H1 (cell line): Measurements from ENCODE around the gene FGF14. TPM values are rescaled to one million over a fixed set of nuclear protein-coding genes. Genes with fewer than 3 reads are reported as not detected.

Experiments used
- CTCF ChIA-PET: fragments of 300-600 bp; sonication (Branson Sonifier 250); formaldehyde crosslinking; loops from one replicate; lab custom pipeline; 2021; ENCODE audit not compliant: partially characterized antibody; lab: Charles Lee
- POLR2A ChIA-PET: fragments of 300-600 bp; sonication (Branson Sonifier 250); formaldehyde crosslinking; loops from one replicate; lab custom pipeline; 2021; ENCODE audit warnings: inconsistent platforms; ENCODE audit not compliant: partially characterized antibody; lab: Charles Lee
- DNase-seq, 2 experiments: peaks; one replicate each; pipeline versions ENCODE4 v3.0.0 to v3.0.0-alpha.2; 2010 to 2022; ENCODE audit warnings: low spot score in 2 of 2, low read depth in 1 of 2, mixed read lengths in 1 of 2
- FAIRE-seq: peaks from 2 replicates; lab custom pipeline; 2011; peaks lifted over from hg19 to GRCh38; lab: Jason Lieb, UNC
- H2AFZ ChIP-seq: 2 replicates; pipeline ENCODE4 v1.8.1; 2012; ENCODE audit warnings: low read length, inconsistent platforms
- H2AK5ac ChIP-seq: 2 replicates; pipeline ENCODE4 v1.6.1; 2013; ENCODE audit warnings: low read depth, low read length
- H2BK120ac ChIP-seq: replicated peaks from 2 replicates; pipeline ENCODE3; 2013; ENCODE audit warnings: low read depth, low read length, inconsistent platforms
- H2BK12ac ChIP-seq: 2 replicates; pipeline ENCODE4 v1.6.1; 2013; ENCODE audit warnings: low read depth, low read length
- H2BK15ac ChIP-seq: 2 replicates; pipeline ENCODE4 v1.6.1; 2013; ENCODE audit warnings: low read length
- H2BK20ac ChIP-seq: 2 replicates; pipeline ENCODE4 v1.6.1; 2013; ENCODE audit warnings: low read length
- H2BK5ac ChIP-seq: 2 replicates; pipeline ENCODE4 v1.6.1; 2013; ENCODE audit warnings: low read depth, low read length
- H3K14ac ChIP-seq: 2 replicates; pipeline ENCODE4 v1.6.1; 2013; ENCODE audit warnings: inconsistent platforms; ENCODE audit not compliant: insufficient read length
- H3K18ac ChIP-seq: 2 replicates; pipeline ENCODE4 v1.6.1; 2013; ENCODE audit warnings: low read length; ENCODE audit errors: extremely low read depth
- H3K23ac ChIP-seq: 2 replicates; pipeline ENCODE4 v1.6.1; 2013; ENCODE audit warnings: inconsistent platforms; ENCODE audit not compliant: insufficient read length
- H3K23me2 ChIP-seq: 2 replicates; pipeline ENCODE4 v1.6.1; 2013; ENCODE audit warnings: low read depth, low read length
- H3K27ac ChIP-seq: 2 replicates; pipeline ENCODE4 v1.6.1; 2011; ENCODE audit warnings: low read depth, low read length, inconsistent platforms
- H3K27me3 ChIP-seq, 4 experiments: replicated peaks in 1 of 4; 1 replicate in 1 of 4; 2 replicates in 3 of 4; pipeline versions ENCODE4 v1.6.1 to v1.8.1; 2011 to 2013; ENCODE audit warnings: low read length in 3 of 4, mild to moderate bottlenecking in 3 of 4, inconsistent platforms in 2 of 4, mixed read lengths in 2 of 4, moderate library complexity in 1 of 4; ENCODE audit not compliant: control insufficient read depth in 3 of 4, insufficient read depth in 3 of 4; ENCODE audit errors: extremely low read depth in 1 of 4
- H3K36me3 ChIP-seq, 4 experiments: 2 replicates each; pipeline versions ENCODE4 v1.6.1 to v1.8.1; 2011 to 2013; ENCODE audit warnings: mild to moderate bottlenecking in 4 of 4, low read length in 3 of 4, moderate library complexity in 2 of 4, control low read depth in 1 of 4, inconsistent platforms in 1 of 4; ENCODE audit not compliant: insufficient read depth in 4 of 4, control insufficient read depth in 2 of 4
- H3K4ac ChIP-seq: replicated peaks from 2 replicates; pipeline ENCODE3; 2013; ENCODE audit warnings: low read length, low read depth, mixed read lengths, inconsistent platforms; ENCODE audit not compliant: insufficient read length
- H3K4me1 ChIP-seq, 4 experiments: replicated peaks in 1 of 4; 1 replicate in 1 of 4; 2 replicates in 3 of 4; pipeline versions ENCODE4 v1.6.1 to v1.8.1; 2011 to 2013; ENCODE audit warnings: low read length in 3 of 4, inconsistent platforms in 2 of 4, mixed read lengths in 1 of 4; ENCODE audit not compliant: insufficient read depth in 4 of 4, control insufficient read depth in 3 of 4
- H3K4me2 ChIP-seq, 2 experiments: 2 replicates each; pipeline versions ENCODE4 v1.6.1 to v1.8.1; 2011 to 2013; ENCODE audit warnings: low read depth in 2 of 2, low read length in 2 of 2, control low read depth in 1 of 2, inconsistent platforms in 1 of 2, mild to moderate bottlenecking in 1 of 2; ENCODE audit not compliant: insufficient read depth in 1 of 2
- H3K4me3 ChIP-seq, 4 experiments: fragments of 200-600, 300-600 bp in 1 of 4; sonication (generic), shearing (Covaris generic), sonication (Bioruptor Twin) in 1 of 4; 2 replicates each; pipeline versions ENCODE4 v1.5.1 to v1.8.1; 2011 to 2016; ENCODE audit warnings: low read length in 4 of 4, low read depth in 3 of 4, control low read depth in 2 of 4, inconsistent platforms in 2 of 4, mild to moderate bottlenecking in 2 of 4, mixed read lengths in 1 of 4, moderate library complexity in 1 of 4; ENCODE audit not compliant: insufficient read depth in 2 of 4; ENCODE audit errors: extremely low read depth in 1 of 4
- H3K56ac ChIP-seq: replicated peaks from 2 replicates; pipeline ENCODE3; 2013; ENCODE audit warnings: low read depth, mild to moderate bottlenecking, mixed read lengths, low read length, inconsistent platforms; ENCODE audit not compliant: insufficient read length
- H3K79me1 ChIP-seq: 2 replicates; pipeline ENCODE4 v1.6.1; 2013; ENCODE audit warnings: low read depth, low read length, control low read depth
- H3K79me2 ChIP-seq, 2 experiments: 2 replicates each; pipeline versions ENCODE4 v1.6.1 to v1.8.1; 2012 to 2013; ENCODE audit warnings: low read length in 2 of 2, mild to moderate bottlenecking in 2 of 2, inconsistent platforms in 1 of 2; ENCODE audit not compliant: insufficient read depth in 2 of 2, control insufficient read depth in 1 of 2
- H3K9ac ChIP-seq, 4 experiments: replicated peaks in 1 of 4; 1 replicate in 1 of 4; 2 replicates in 3 of 4; pipeline versions ENCODE4 v1.6.1 to v1.8.1; 2011 to 2013; ENCODE audit warnings: low read depth in 3 of 4, low read length in 3 of 4, control low read depth in 2 of 4, mild to moderate bottlenecking in 2 of 4, moderate library complexity in 2 of 4, inconsistent platforms in 1 of 4; ENCODE audit errors: extremely low read depth in 1 of 4
- H3K9me3 ChIP-seq, 2 experiments: 2 replicates each; pipeline versions ENCODE4 v1.6.1 to v1.8.1; 2012 to 2013; ENCODE audit warnings: mild to moderate bottlenecking in 2 of 2, moderate library complexity in 2 of 2, control low read depth in 1 of 2, inconsistent platforms in 1 of 2, low read depth in 1 of 2, low read length in 1 of 2, mixed read lengths in 1 of 2; ENCODE audit not compliant: insufficient read depth in 2 of 2
- H4K20me1 ChIP-seq, 2 experiments: replicated peaks in 1 of 2; 2 replicates each; pipeline versions ENCODE3 to v1.8.1; 2011 to 2013; ENCODE audit warnings: inconsistent platforms in 2 of 2, low read length in 2 of 2, mild to moderate bottlenecking in 1 of 2; ENCODE audit not compliant: insufficient read depth in 2 of 2, control insufficient read depth in 1 of 2
- H4K5ac ChIP-seq: 2 replicates; pipeline ENCODE4 v1.6.1; 2013; ENCODE audit warnings: low read length, low read depth, mixed read lengths, inconsistent platforms; ENCODE audit not compliant: insufficient read length
- H4K8ac ChIP-seq: 2 replicates; pipeline ENCODE4 v1.8.0; 2013; ENCODE audit warnings: mild to moderate bottlenecking, moderate library complexity, low read length, inconsistent platforms; ENCODE audit not compliant: insufficient read depth; ENCODE audit errors: extremely low read depth
- H4K91ac ChIP-seq: replicated peaks from 2 replicates; pipeline ENCODE3; 2013; ENCODE audit warnings: low read length, mixed read lengths, inconsistent platforms; ENCODE audit not compliant: insufficient read length
- BRCA1 ChIP-seq: IDR thresholded peaks from 2 replicates; pipeline ENCODE4 v1.6.1; 2012; ENCODE audit warnings: low read depth, low read length, improper control_type of control experiment
- GTF2F1 ChIP-seq: IDR thresholded peaks from 2 replicates; pipeline ENCODE4 v1.6.1; 2012; ENCODE audit warnings: low read depth, low read length, improper control_type of control experiment, borderline replicate concordance
- PHF8 ChIP-seq: fragments of 200-600 bp; sonication (generic); conservative IDR thresholded peaks from 2 replicates; pipeline ENCODE4 v1.7.1; 2012; ENCODE audit warnings: low read depth, mild to moderate bottlenecking, inconsistent platforms, low read length, moderate library complexity
- WGBS, 2 experiments: shearing (Covaris generic) in 1 of 2; methylation state at CpG; one replicate each; pipeline versions ENCODE4 v1.1.6 to v1.1.7; 2013 to 2015; ENCODE audit warnings: low lambda C conversion rate in 2 of 2, mixed read lengths in 2 of 2, inconsistent platforms in 1 of 2, low coverage in 1 of 2, missing lambda C conversion rate in 1 of 2; ENCODE audit not compliant: insufficient replicate concordance in 2 of 2, insufficient coverage in 1 of 2, insufficient read length in 1 of 2; ENCODE audit errors: extremely low coverage in 1 of 2, missing lambda C conversion rate in 1 of 2; 5-methylcytosine and 5-hydroxymethylcytosine counted together
- polyA plus RNA-seq, 7 experiments: library from polyadenylated mRNA; depleted of rRNA in 3 of 7; stranded (reverse) in 5 of 7; unstranded in 2 of 7; fragments of >200 nt in 5 of 7; fragments of 200-250 nt in 2 of 7; gene quantifications; 1 replicate in 5 of 7; 2 replicates in 1 of 7; 4 replicates in 1 of 7; pipeline versions ENCODE4 v1.2.1 to v1.2.3, GENCODE V29; 2011 to 2013; ENCODE audit warnings: missing spikeins in 2 of 7, mixed read lengths in 2 of 7
- total RNA-seq: library from RNA; stranded (reverse); fragmentation: NEBNext Ultra II Directional; extraction: Animal tissue kit (Norgen Biotek cat#: 25700); gene quantifications from 2 replicates; pipeline ENCODE4 v1.2.1, GENCODE V29; 2021

Gene FGF14
- total and polyA plus RNA-seq, 2 of the 8 experiments (the other 6 are each of a cell fraction or from before 2014, with no cell fraction given), result 0.05 to 0.58 TPM

DNA sequence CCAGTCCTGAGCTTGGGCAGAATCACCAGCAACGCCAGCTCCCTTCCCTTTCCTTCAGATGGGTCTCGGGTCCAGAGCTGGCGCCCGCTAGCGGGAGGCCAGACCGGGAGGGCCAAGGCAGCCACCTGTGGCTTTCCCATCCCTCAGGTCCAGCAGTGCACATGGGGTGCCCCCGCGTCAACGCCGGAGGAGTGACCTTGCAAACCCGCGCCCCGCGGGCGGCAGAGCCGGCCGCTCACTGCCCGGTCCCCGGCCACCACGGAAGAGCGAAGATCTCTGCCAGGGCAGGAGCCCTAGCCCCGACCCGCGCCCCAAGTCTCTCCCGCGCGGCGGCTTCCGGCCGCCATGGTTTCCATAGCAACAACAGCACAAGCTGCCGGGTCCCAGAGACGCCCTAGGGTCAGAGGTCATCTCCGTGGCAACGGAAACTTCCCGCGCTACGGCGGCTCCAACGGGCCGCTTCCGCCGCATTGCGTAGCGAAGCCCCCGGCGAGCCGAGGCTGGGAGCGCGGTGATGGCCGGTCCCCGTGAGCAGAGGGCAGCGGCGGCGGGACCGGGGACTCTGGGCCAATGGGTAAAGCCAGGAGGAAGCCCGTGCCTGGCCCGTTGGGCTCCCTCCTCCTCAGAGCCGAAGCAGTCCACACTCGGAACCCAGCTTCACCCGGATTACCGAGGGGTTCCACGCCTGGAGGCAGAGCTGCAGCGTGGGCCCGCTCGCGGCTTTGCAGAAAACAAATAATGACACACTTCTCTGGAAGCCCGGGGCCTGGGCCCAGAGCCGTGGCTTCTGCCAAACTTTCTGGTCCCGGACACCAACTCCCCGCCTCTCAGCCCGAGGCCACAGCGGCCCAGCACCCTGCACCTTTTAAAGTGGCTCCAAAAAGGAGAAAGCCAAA lies 7.4 kb downstream of the FGF14 start:
- H2BK15ac ChIP-seq, result no peak overlapping the region
- no peak for FAIRE-seq
- H3K79me1 ChIP-seq, result no peaks in the 10 kb centered on the region
- no peaks in the 10 kb centered on the region for H4K20me1 ChIP-seq
- POLR2A ChIA-PET, result interaction anchor here (0.6 to 1.0 kb wide), 2 partner anchors 55 to 198 kb away, joined by 3 read pairs; no protein-coding TSS in a partner anchor
- CTCF ChIA-PET, result interaction anchor here (0.7 to 2.2 kb wide), 19 partner anchors 9 to 407 kb away, joined by 3 to 8 read pairs (median 4); no protein-coding TSS in a partner anchor
- H3K4ac ChIP-seq, result no peak overlapping the region
- peak overlapping the region; percentile 80 for H3K56ac ChIP-seq
- peak overlapping the region; percentile 76 for H4K5ac ChIP-seq
- H3K27me3 ChIP-seq, result peaks cover 2 to 6% (median 2%) of the 10 kb centered on the region in 4 experiments
- WGBS, 2 experiments, result 5% methylated on average over 36 of the region's 72 CpGs; no CpG with 5 or more reads in 1 of the 2 experiments
- no peak overlapping the region for H4K91ac ChIP-seq
- H2BK20ac ChIP-seq, result no peak overlapping the region
- H2AFZ ChIP-seq, result peak overlapping the region; percentile 85
- no peak overlapping the region for H3K23ac ChIP-seq
- H4K8ac ChIP-seq, result peak overlapping the region; percentile 98
- H3K79me2 ChIP-seq, result no peaks in the 10 kb centered on the region
- H3K4me1 ChIP-seq, result peaks cover 0 to 3% (median under 1%) of the 10 kb centered on the region in 4 experiments; a peak in 5 of 7 replicates
- H2BK5ac ChIP-seq, result peak overlapping the region; percentile 50; the same call in 1 of the 2 replicates
- no peak overlapping the region for H2BK120ac ChIP-seq
- H3K36me3 ChIP-seq, result no peaks in the 10 kb centered on the region
- H3K9ac ChIP-seq, result peak overlapping the region; percentile 90 to 94 (median 93)
- H3K14ac ChIP-seq, result no peak overlapping the region
- no peaks in the 10 kb centered on the region for H3K9me3 ChIP-seq
- no peak overlapping the region for H2BK12ac ChIP-seq
- H3K4me2 ChIP-seq, result peak overlapping the region; percentile 77
- H3K4me3 ChIP-seq, result peak overlapping the region; percentile 75 to 93 (median 84)
- H3K23me2 ChIP-seq, result peaks cover 2% of the 10 kb centered on the region; the same call in 1 of the 2 replicates
- no peak overlapping the region for H2AK5ac ChIP-seq
- peak overlapping the region; percentile 72; the same call in 1 of the 2 replicates for H3K18ac ChIP-seq
- H3K27ac ChIP-seq, result peak overlapping the region; percentile 91
- peak; percentile 91 to 97 for DNase-seq
- TF ChIP-seq BRCA1, result no peak
- no peak; the same call in 1 of the 2 replicates for TF ChIP-seq GTF2F1
- TF ChIP-seq PHF8, result peak; percentile 91
